ENCODE data around the gene ESCO1.
"Not testable (repeated sequence)": the region's sequence is repeated elsewhere in the genome, so short reads cannot be mapped to it uniquely, and the experiment has no call there.

ESCO1 gene

GRCh38 chr18:21599585-21600525 lies 649 bp downstream of the ESCO1 start:
- Mint-ChIP-seq H3K9me3 (ENCODE audit: low read depth) (no peaks in the 10 kb centered on the region), H3K27me3 (no peaks in the 10 kb centered on the region), H3K36me3 (peaks cover 2% of the 10 kb centered on the region), H3K27ac (peak overlapping the region; percentile 98), H3K4me3 (peak overlapping the region; percentile 96), H3K4me1 (ENCODE audit: low read depth) (peaks cover 38% of the 10 kb centered on the region)

- Mint-ChIP-seq H3K4me1 (ENCODE audit: low read depth) (peaks cover 44% of the 10 kb centered on the region), H3K9me3 (ENCODE audit: low read depth) (no peaks in the 10 kb centered on the region), H3K4me3 (peak overlapping the region; percentile 96), H3K27ac (peak overlapping the region; percentile 98), H3K27me3 (no peaks in the 10 kb centered on the region), H3K36me3 (peaks cover 2% of the 10 kb centered on the region)
These were observed 1.5 kb downstream of the ESCO1 start for GRCh38 chr18:21598726-21599584.

- peaks cover 49% of the 10 kb centered on the region for H3K4me1 Mint-ChIP-seq (ENCODE audit: low read depth)
- no peak overlapping the region for H3K27ac Mint-ChIP-seq
- peak overlapping the region; percentile 40 for H3K4me3 Mint-ChIP-seq
- H3K36me3 Mint-ChIP-seq, result peaks cover 2% of the 10 kb centered on the region
- no peaks in the 10 kb centered on the region for H3K27me3 Mint-ChIP-seq
- no peaks in the 10 kb centered on the region for H3K9me3 Mint-ChIP-seq (ENCODE audit: low read depth)
These were observed 2.9 kb downstream of the ESCO1 start for GRCh38 chr18:21597620-21598019.

GRCh38 chr18:21593540-21594257 lies 6.8 kb downstream of the ESCO1 start:
- peak overlapping the region; percentile 13 for H3K4me3 Mint-ChIP-seq
- no peaks in the 10 kb centered on the region for H3K9me3 Mint-ChIP-seq (ENCODE audit: low read depth)
- no peaks in the 10 kb centered on the region for H3K27me3 Mint-ChIP-seq
- peaks cover 5% of the 10 kb centered on the region for H3K36me3 Mint-ChIP-seq
- peaks cover 41% of the 10 kb centered on the region for H3K4me1 Mint-ChIP-seq (ENCODE audit: low read depth)
- peak overlapping the region; percentile 10 for H3K27ac Mint-ChIP-seq

GRCh38 chr18:21592361-21592760 lies 8.1 kb downstream of the ESCO1 start:
- H3K4me1 Mint-ChIP-seq (ENCODE audit: low read depth), result peaks cover 34% of the 10 kb centered on the region
- not testable (repeated sequence) for H3K4me3 Mint-ChIP-seq; H3K27ac Mint-ChIP-seq; H3K27me3 Mint-ChIP-seq; H3K36me3 Mint-ChIP-seq; H3K9me3 Mint-ChIP-seq (ENCODE audit: low read depth)

GRCh38 chr18:21584391-21584790 lies 16.1 kb downstream of the ESCO1 start:
- Mint-ChIP-seq H3K27me3 (no peaks in the 10 kb centered on the region), H3K36me3 (no peaks in the 10 kb centered on the region), H3K4me3 (no peak overlapping the region), H3K9me3 (ENCODE audit: low read depth) (no peaks in the 10 kb centered on the region), H3K4me1 (ENCODE audit: low read depth) (peaks cover 32% of the 10 kb centered on the region), H3K27ac (no peak overlapping the region)

GRCh38 chr18:21575656-21576055 lies 24.8 kb downstream of the ESCO1 start:
- Mint-ChIP-seq H3K27me3 (no peaks in the 10 kb centered on the region), H3K36me3 (peaks cover 19% of the 10 kb centered on the region), H3K4me3 (no peak overlapping the region), H3K4me1 (ENCODE audit: low read depth) (peaks cover 12% of the 10 kb centered on the region), H3K9me3 (ENCODE audit: low read depth) (no peaks in the 10 kb centered on the region), H3K27ac (peak overlapping the region; percentile 50)

GRCh38 chr18:21571772-21572171 lies 28.7 kb downstream of the ESCO1 start:
- Mint-ChIP-seq H3K27ac (no peak overlapping the region), H3K9me3 (ENCODE audit: low read depth) (no peaks in the 10 kb centered on the region), H3K4me1 (ENCODE audit: low read depth) (peaks cover 3% of the 10 kb centered on the region), H3K36me3 (peaks cover 15% of the 10 kb centered on the region), H3K27me3 (no peaks in the 10 kb centered on the region), H3K4me3 (no peak overlapping the region)

GRCh38 chr18:21559195-21559594 lies 41.3 kb downstream of the ESCO1 start:
- H3K27ac Mint-ChIP-seq, result no peak overlapping the region
- no peak overlapping the region for H3K4me3 Mint-ChIP-seq
- H3K4me1 Mint-ChIP-seq (ENCODE audit: low read depth), result no peaks in the 10 kb centered on the region
- peaks cover 13% of the 10 kb centered on the region for H3K36me3 Mint-ChIP-seq
- no peaks in the 10 kb centered on the region for H3K27me3 Mint-ChIP-seq
- H3K9me3 Mint-ChIP-seq (ENCODE audit: low read depth), result no peaks in the 10 kb centered on the region

GRCh38 chr18:21557607-21558253 lies 42.8 kb downstream of the ESCO1 start:
- peaks cover 13% of the 10 kb centered on the region for H3K36me3 Mint-ChIP-seq
- H3K4me3 Mint-ChIP-seq, result no peak overlapping the region
- peaks cover 1% of the 10 kb centered on the region for H3K4me1 Mint-ChIP-seq (ENCODE audit: low read depth)
- no peak overlapping the region for H3K27ac Mint-ChIP-seq
- H3K27me3 Mint-ChIP-seq, result no peaks in the 10 kb centered on the region
- no peaks in the 10 kb centered on the region for H3K9me3 Mint-ChIP-seq (ENCODE audit: low read depth)

GRCh38 chr18:21550510-21550970 lies 50.0 kb downstream of the ESCO1 start:
- H3K27ac Mint-ChIP-seq, result no peak overlapping the region
- H3K9me3 Mint-ChIP-seq (ENCODE audit: low read depth), result no peaks in the 10 kb centered on the region
- peaks cover 32% of the 10 kb centered on the region for H3K36me3 Mint-ChIP-seq
- H3K4me3 Mint-ChIP-seq, result no peak overlapping the region
- H3K27me3 Mint-ChIP-seq, result no peaks in the 10 kb centered on the region
- peaks cover 9% of the 10 kb centered on the region for H3K4me1 Mint-ChIP-seq (ENCODE audit: low read depth)

- no peaks in the 10 kb centered on the region for H3K27me3 Mint-ChIP-seq
- no peak overlapping the region for H3K27ac Mint-ChIP-seq
- peaks cover 26% of the 10 kb centered on the region for H3K36me3 Mint-ChIP-seq
- peaks cover 8% of the 10 kb centered on the region for H3K4me1 Mint-ChIP-seq (ENCODE audit: low read depth)
- no peaks in the 10 kb centered on the region for H3K9me3 Mint-ChIP-seq (ENCODE audit: low read depth)
- H3K4me3 Mint-ChIP-seq, result no peak overlapping the region
These were observed 51.9 kb downstream of the ESCO1 start for GRCh38 chr18:21548647-21549046.

GRCh38 chr18:21546423-21546822 lies 54.1 kb downstream of the ESCO1 start:
- H3K4me3 Mint-ChIP-seq, result no peak overlapping the region
- no peak overlapping the region for H3K27ac Mint-ChIP-seq
- no peaks in the 10 kb centered on the region for H3K9me3 Mint-ChIP-seq (ENCODE audit: low read depth)
- H3K27me3 Mint-ChIP-seq, result no peaks in the 10 kb centered on the region
- H3K36me3 Mint-ChIP-seq, result peaks cover 15% of the 10 kb centered on the region
- peaks cover 1% of the 10 kb centered on the region for H3K4me1 Mint-ChIP-seq (ENCODE audit: low read depth)

GRCh38 chr18:21538230-21538629 lies 62.3 kb downstream of the ESCO1 start:
- Mint-ChIP-seq H3K27ac (no peak overlapping the region), H3K36me3 (peaks cover 6% of the 10 kb centered on the region), H3K27me3 (no peaks in the 10 kb centered on the region), H3K4me3 (no peak overlapping the region), H3K4me1 (ENCODE audit: low read depth) (no peaks in the 10 kb centered on the region), H3K9me3 (ENCODE audit: low read depth) (no peaks in the 10 kb centered on the region)
